HG03521 (cell line): Measurements from ENCODE around the gene EFCAB12.
"Not testable (repeated sequence)": the region's sequence is repeated elsewhere in the genome, so short reads cannot be mapped to it uniquely, and the experiment has no call there.

Experiments
- ATAC-seq: cut with Tn5 transposase; IDR thresholded peaks from one replicate; pipeline ENCODE4 v1.9.1; 2021; ENCODE audit warnings: mild to moderate bottlenecking, moderate library complexity; ENCODE audit not compliant: unreplicated experiment

The EFCAB12 gene

GRCh38 chr3:129399145-129399894 is 29.1 kb downstream of the EFCAB12 start:
- peak; percentile 71 for ATAC-seq

GRCh38 chr3:129398803-129399144 is 29.7 kb downstream of the EFCAB12 start:
- ATAC-seq: peak; percentile 20

- ATAC-seq: not testable (repeated sequence)
Measured at GRCh38 chr3:129393760-129394564, 34.5 kb downstream of the EFCAB12 start.

GRCh38 chr3:129393271-129393670 is 35.2 kb downstream of the EFCAB12 start:
- ATAC-seq: no peak

GRCh38 chr3:129392106-129392887 is 36.1 kb downstream of the EFCAB12 start:
- not testable (repeated sequence) for ATAC-seq

- not testable (repeated sequence) for ATAC-seq
Measured at GRCh38 chr3:129391583-129391982, 36.9 kb downstream of the EFCAB12 start.

GRCh38 chr3:129389572-129389937 is 38.9 kb downstream of the EFCAB12 start:
- no peak for ATAC-seq

- ATAC-seq: not testable (repeated sequence)
Measured at GRCh38 chr3:129388791-129389571, 39.5 kb downstream of the EFCAB12 start.

- no peak for ATAC-seq
Measured at GRCh38 chr3:129387487-129387886, 40.9 kb downstream of the EFCAB12 start.

- ATAC-seq: no peak
Measured at GRCh38 chr3:129386984-129387383, 41.5 kb downstream of the EFCAB12 start.

- ATAC-seq: not testable (repeated sequence)
Measured at GRCh38 chr3:129385507-129385906, 42.9 kb downstream of the EFCAB12 start.

- no peak for ATAC-seq
Measured at GRCh38 chr3:129384594-129385323, 43.7 kb downstream of the EFCAB12 start.

- not testable (repeated sequence) for ATAC-seq
Measured at GRCh38 chr3:129384103-129384502, 44.3 kb downstream of the EFCAB12 start.

GRCh38 chr3:129383292-129383860 is 45.1 kb downstream of the EFCAB12 start:
- ATAC-seq: peak; percentile 73

- ATAC-seq: no peak
Measured at GRCh38 chr3:129382366-129382765, 46.1 kb downstream of the EFCAB12 start.

- no peak for ATAC-seq
Measured at GRCh38 chr3:129379582-129380358, 48.7 kb downstream of the EFCAB12 start.

GRCh38 chr3:129378949-129379348 is 49.5 kb downstream of the EFCAB12 start:
- no peak for ATAC-seq

GRCh38 chr3:129377615-129378014 is 50.8 kb downstream of the EFCAB12 start:
- no peak for ATAC-seq

- no peak for ATAC-seq
Measured at GRCh38 chr3:129375099-129375498, 53.3 kb downstream of the EFCAB12 start.
